WTC11 (cell line): Measurements from ENCODE around the gene CHRNB4.

ENCODE experiments used
- CBFB ChIP-seq: sonication (generic); formaldehyde crosslinking; IDR thresholded peaks from 2 replicates; pipeline ENCODE4 v1.8.1; 2022; ENCODE audit warnings: mild to moderate bottlenecking, low read depth, missing genetic modification reagents
- HMGA2 ChIP-seq: fragments of 250-450 bp; sonication (Bioruptor Pico); IDR thresholded peaks from 2 replicates; pipeline ENCODE4 v1.4.0; 2021; ENCODE audit warnings: mild to moderate bottlenecking, moderate library complexity
- NR1H2 ChIP-seq: sonication (generic); formaldehyde crosslinking; IDR thresholded peaks from 2 replicates; pipeline ENCODE4 v1.9.0; 2021; ENCODE audit warnings: mild to moderate bottlenecking, moderate library complexity, missing genetic modification reagents
- NR3C1 ChIP-seq: sonication (generic); formaldehyde crosslinking; conservative IDR thresholded peaks from 2 replicates; pipeline ENCODE4 v1.8.1; 2023; ENCODE audit warnings: low read depth, mild to moderate bottlenecking, missing genetic modification reagents
- TEAD4 ChIP-seq: sonication (generic); formaldehyde crosslinking; IDR thresholded peaks from 2 replicates; pipeline ENCODE4 v1.8.0; 2022; ENCODE audit warnings: mild to moderate bottlenecking, missing genetic modification reagents
- TF ChIP-seq, protein P1 (sequence below): sonication (generic); formaldehyde crosslinking; conservative IDR thresholded peaks from 2 replicates; pipeline ENCODE4 v1.8.1; 2022; ENCODE audit warnings: mild to moderate bottlenecking, missing genetic modification reagents
- TF ChIP-seq, protein P2 (sequence below): sonication (generic); formaldehyde crosslinking; IDR thresholded peaks from 2 replicates; pipeline ENCODE4 v1.8.1; 2023; ENCODE audit warnings: mild to moderate bottlenecking, missing genetic modification reagents, moderate library complexity
- TF ChIP-seq, protein P3 (sequence below): fragments of 200-600 bp; IDR thresholded peaks from 2 replicates; pipeline ENCODE4 v1.8.0; 2022; ENCODE audit warnings: antibody characterized with exemption
- TF ChIP-seq, protein P4 (sequence below): sonication (generic); formaldehyde crosslinking; IDR thresholded peaks from 2 replicates; pipeline ENCODE4 v1.8.0; 2022; ENCODE audit warnings: missing genetic modification reagents
- TF ChIP-seq, protein P5 (sequence below): sonication (generic); formaldehyde crosslinking; IDR thresholded peaks from 2 replicates; pipeline ENCODE4 v1.8.1; 2022; ENCODE audit warnings: low read depth, mild to moderate bottlenecking, moderate library complexity, missing genetic modification reagents, borderline replicate concordance
- TF ChIP-seq, protein P6 (sequence below): sonication (generic); formaldehyde crosslinking; IDR thresholded peaks from 2 replicates; pipeline ENCODE4 v1.8.0; 2022; ENCODE audit warnings: mild to moderate bottlenecking, missing genetic modification reagents
- TF ChIP-seq, protein P7 (sequence below): sonication (generic); formaldehyde crosslinking; IDR thresholded peaks from 2 replicates; pipeline ENCODE4 v1.8.0; 2022; ENCODE audit warnings: mild to moderate bottlenecking, missing genetic modification reagents
- TF ChIP-seq, protein P8 (sequence below): fragments of 250-450 bp; sonication (Bioruptor Pico); IDR thresholded peaks from 2 replicates; pipeline ENCODE4 v1.8.0; 2021; ENCODE audit warnings: mild to moderate bottlenecking

DNA sequence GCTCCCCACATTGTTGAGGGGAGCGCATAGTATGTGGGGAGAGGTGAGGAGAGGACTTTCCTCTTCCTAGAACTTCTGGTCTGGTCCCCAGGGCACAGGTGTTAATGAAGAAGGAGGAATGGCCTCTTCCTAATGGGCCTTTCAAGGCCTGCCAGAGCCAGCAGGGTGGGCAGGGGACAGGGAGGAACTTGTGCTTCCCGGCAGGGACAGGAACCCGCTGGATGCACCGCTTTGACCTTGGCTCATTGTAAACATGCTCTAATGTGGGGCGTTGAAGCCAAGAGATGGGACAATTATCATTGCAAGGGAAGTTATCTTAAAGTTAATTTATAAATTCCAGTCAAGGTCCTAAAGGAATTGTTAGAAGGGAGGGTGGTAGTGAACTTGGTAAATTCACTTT, 21.0 kb upstream of the CHRNB4 start:
- TF ChIP-seq, protein P1, sequence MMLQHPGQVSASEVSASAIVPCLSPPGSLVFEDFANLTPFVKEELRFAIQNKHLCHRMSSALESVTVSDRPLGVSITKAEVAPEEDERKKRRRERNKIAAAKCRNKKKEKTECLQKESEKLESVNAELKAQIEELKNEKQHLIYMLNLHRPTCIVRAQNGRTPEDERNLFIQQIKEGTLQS (CRISPR knock-in tag): no peak
- TF ChIP-seq TEAD4 (CRISPR knock-in tag) (no peak), NR3C1 (no peak), NR1H2 (no peak), CBFB (CRISPR knock-in tag) (no peak), HMGA2 (no peak)
- TF ChIP-seq, protein P2, sequence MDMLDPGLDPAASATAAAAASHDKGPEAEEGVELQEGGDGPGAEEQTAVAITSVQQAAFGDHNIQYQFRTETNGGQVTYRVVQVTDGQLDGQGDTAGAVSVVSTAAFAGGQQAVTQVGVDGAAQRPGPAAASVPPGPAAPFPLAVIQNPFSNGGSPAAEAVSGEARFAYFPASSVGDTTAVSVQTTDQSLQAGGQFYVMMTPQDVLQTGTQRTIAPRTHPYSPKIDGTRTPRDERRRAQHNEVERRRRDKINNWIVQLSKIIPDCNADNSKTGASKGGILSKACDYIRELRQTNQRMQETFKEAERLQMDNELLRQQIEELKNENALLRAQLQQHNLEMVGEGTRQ (CRISPR knock-in tag): no peak
- TF ChIP-seq, protein P3, sequence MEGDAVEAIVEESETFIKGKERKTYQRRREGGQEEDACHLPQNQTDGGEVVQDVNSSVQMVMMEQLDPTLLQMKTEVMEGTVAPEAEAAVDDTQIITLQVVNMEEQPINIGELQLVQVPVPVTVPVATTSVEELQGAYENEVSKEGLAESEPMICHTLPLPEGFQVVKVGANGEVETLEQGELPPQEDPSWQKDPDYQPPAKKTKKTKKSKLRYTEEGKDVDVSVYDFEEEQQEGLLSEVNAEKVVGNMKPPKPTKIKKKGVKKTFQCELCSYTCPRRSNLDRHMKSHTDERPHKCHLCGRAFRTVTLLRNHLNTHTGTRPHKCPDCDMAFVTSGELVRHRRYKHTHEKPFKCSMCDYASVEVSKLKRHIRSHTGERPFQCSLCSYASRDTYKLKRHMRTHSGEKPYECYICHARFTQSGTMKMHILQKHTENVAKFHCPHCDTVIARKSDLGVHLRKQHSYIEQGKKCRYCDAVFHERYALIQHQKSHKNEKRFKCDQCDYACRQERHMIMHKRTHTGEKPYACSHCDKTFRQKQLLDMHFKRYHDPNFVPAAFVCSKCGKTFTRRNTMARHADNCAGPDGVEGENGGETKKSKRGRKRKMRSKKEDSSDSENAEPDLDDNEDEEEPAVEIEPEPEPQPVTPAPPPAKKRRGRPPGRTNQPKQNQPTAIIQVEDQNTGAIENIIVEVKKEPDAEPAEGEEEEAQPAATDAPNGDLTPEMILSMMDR: no peak
- TF ChIP-seq, protein P4, sequence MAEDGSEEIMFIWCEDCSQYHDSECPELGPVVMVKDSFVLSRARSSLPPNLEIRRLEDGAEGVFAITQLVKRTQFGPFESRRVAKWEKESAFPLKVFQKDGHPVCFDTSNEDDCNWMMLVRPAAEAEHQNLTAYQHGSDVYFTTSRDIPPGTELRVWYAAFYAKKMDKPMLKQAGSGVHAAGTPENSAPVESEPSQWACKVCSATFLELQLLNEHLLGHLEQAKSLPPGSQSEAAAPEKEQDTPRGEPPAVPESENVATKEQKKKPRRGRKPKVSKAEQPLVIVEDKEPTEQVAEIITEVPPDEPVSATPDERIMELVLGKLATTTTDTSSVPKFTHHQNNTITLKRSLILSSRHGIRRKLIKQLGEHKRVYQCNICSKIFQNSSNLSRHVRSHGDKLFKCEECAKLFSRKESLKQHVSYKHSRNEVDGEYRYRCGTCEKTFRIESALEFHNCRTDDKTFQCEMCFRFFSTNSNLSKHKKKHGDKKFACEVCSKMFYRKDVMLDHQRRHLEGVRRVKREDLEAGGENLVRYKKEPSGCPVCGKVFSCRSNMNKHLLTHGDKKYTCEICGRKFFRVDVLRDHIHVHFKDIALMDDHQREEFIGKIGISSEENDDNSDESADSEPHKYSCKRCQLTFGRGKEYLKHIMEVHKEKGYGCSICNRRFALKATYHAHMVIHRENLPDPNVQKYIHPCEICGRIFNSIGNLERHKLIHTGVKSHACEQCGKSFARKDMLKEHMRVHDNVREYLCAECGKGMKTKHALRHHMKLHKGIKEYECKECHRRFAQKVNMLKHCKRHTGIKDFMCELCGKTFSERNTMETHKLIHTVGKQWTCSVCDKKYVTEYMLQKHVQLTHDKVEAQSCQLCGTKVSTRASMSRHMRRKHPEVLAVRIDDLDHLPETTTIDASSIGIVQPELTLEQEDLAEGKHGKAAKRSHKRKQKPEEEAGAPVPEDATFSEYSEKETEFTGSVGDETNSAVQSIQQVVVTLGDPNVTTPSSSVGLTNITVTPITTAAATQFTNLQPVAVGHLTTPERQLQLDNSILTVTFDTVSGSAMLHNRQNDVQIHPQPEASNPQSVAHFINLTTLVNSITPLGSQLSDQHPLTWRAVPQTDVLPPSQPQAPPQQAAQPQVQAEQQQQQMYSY (CRISPR knock-in tag): no peak
- TF ChIP-seq, protein P5, sequence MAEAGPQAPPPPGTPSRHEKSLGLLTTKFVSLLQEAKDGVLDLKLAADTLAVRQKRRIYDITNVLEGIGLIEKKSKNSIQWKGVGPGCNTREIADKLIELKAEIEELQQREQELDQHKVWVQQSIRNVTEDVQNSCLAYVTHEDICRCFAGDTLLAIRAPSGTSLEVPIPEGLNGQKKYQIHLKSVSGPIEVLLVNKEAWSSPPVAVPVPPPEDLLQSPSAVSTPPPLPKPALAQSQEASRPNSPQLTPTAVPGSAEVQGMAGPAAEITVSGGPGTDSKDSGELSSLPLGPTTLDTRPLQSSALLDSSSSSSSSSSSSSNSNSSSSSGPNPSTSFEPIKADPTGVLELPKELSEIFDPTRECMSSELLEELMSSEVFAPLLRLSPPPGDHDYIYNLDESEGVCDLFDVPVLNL (CRISPR knock-in tag): no peak
- TF ChIP-seq, protein P6, sequence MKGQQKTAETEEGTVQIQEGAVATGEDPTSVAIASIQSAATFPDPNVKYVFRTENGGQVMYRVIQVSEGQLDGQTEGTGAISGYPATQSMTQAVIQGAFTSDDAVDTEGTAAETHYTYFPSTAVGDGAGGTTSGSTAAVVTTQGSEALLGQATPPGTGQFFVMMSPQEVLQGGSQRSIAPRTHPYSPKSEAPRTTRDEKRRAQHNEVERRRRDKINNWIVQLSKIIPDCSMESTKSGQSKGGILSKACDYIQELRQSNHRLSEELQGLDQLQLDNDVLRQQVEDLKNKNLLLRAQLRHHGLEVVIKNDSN (CRISPR knock-in tag): no peak
- TF ChIP-seq, protein P7, sequence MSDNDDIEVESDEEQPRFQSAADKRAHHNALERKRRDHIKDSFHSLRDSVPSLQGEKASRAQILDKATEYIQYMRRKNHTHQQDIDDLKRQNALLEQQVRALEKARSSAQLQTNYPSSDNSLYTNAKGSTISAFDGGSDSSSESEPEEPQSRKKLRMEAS (CRISPR knock-in tag): no peak
- TF ChIP-seq, protein P8, sequence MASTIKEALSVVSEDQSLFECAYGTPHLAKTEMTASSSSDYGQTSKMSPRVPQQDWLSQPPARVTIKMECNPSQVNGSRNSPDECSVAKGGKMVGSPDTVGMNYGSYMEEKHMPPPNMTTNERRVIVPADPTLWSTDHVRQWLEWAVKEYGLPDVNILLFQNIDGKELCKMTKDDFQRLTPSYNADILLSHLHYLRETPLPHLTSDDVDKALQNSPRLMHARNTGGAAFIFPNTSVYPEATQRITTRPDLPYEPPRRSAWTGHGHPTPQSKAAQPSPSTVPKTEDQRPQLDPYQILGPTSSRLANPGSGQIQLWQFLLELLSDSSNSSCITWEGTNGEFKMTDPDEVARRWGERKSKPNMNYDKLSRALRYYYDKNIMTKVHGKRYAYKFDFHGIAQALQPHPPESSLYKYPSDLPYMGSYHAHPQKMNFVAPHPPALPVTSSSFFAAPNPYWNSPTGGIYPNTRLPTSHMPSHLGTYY (CRISPR knock-in tag): no peak
